22Rv1 (cell line): Measurements from ENCODE around the gene RSU1.

Experiments
- ZFX ChIP-seq: fragments of 450-650 bp; IDR thresholded peaks from 2 replicates; pipeline ENCODE4 v1.6.1; 2017; ENCODE audit warnings: antibody characterized with exemption, borderline replicate concordance
- TF ChIP-seq, protein P1 (sequence below): fragments of 450-650 bp; IDR thresholded peaks from 2 replicates; pipeline ENCODE4 v1.5.1; 2017; ENCODE audit warnings: mild to moderate bottlenecking

DNA sequence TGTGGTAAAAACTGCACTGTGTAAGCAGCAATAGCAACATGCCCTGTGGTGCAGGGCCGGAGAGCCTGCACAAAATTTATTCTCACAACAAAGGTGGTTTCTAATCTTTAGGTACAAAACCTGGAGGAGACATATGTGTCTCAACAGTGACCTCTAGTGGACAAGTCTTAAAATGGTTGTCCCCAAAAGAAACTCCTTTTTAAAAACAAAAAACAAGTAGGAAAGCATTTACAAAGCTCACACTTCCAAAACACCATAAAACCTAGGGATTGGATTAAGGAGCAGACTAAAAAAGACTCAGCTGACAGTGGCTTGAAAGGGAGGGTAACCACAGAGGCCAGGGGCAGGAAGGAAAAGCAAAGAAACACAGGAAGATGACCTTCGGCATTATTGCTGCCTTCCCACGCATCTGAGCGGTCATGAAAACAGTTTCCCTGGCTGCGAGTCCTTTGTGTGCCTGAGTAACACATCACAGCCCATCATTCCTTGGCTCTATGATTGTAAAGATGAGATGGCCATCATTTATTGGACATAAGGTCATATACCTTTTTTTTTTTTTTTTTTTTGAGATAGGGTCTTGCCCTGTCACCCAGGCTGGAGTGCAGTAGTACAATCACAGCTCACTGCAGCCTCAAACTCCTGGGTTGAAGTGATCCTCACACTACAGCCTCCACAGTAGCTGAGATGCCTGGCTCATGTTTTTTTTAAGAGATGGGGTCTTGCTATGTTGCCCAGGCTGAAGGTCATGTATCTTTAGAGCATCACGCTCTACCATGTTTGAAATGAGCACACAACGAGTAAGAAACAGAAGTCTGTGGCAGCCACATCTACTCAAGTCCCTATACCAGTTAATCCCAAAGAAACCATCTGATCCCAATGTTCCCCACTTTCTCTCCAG, 39.5 kb downstream of the RSU1 start:
- TF ChIP-seq, protein P1, sequence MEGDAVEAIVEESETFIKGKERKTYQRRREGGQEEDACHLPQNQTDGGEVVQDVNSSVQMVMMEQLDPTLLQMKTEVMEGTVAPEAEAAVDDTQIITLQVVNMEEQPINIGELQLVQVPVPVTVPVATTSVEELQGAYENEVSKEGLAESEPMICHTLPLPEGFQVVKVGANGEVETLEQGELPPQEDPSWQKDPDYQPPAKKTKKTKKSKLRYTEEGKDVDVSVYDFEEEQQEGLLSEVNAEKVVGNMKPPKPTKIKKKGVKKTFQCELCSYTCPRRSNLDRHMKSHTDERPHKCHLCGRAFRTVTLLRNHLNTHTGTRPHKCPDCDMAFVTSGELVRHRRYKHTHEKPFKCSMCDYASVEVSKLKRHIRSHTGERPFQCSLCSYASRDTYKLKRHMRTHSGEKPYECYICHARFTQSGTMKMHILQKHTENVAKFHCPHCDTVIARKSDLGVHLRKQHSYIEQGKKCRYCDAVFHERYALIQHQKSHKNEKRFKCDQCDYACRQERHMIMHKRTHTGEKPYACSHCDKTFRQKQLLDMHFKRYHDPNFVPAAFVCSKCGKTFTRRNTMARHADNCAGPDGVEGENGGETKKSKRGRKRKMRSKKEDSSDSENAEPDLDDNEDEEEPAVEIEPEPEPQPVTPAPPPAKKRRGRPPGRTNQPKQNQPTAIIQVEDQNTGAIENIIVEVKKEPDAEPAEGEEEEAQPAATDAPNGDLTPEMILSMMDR = peak; percentile 80
- TF ChIP-seq ZFX = no peak
